ENCODE measurements around the gene CDC42EP3.

DNA sequence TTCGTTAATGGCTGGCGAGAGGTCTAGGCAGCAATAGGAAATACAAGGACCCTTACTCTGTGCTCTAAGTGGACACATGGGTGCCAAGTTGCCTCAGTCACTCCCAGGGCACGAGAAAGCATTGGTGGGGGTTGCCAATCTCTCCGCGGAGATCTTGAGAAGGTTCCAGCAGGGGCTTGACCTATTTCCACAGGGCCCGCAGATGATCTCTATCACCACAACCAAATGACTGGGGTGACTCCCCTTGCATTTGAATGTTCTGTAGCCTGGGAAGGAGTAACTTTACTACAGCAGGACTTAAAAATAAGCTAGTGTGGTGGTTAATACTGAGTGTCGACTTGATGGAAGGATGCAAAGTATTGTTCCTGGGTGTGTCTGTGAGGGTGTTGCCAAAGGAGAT is 8.1 kb downstream of the CDC42EP3 start:
- TF ChIP-seq, protein P1, sequence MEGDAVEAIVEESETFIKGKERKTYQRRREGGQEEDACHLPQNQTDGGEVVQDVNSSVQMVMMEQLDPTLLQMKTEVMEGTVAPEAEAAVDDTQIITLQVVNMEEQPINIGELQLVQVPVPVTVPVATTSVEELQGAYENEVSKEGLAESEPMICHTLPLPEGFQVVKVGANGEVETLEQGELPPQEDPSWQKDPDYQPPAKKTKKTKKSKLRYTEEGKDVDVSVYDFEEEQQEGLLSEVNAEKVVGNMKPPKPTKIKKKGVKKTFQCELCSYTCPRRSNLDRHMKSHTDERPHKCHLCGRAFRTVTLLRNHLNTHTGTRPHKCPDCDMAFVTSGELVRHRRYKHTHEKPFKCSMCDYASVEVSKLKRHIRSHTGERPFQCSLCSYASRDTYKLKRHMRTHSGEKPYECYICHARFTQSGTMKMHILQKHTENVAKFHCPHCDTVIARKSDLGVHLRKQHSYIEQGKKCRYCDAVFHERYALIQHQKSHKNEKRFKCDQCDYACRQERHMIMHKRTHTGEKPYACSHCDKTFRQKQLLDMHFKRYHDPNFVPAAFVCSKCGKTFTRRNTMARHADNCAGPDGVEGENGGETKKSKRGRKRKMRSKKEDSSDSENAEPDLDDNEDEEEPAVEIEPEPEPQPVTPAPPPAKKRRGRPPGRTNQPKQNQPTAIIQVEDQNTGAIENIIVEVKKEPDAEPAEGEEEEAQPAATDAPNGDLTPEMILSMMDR (IDR thresholded peaks at IDR 0.05; ENCODE audit: poor library complexity, severe bottlenecking) = no peak
- TF ChIP-seq SMC3 (conservative IDR thresholded peaks at IDR 0.05; ENCODE audit: poor library complexity) = no peak

Data from neural cell (in vitro differentiated cells).